GM23338 (cell line): ENCODE measurements around the gene PTH1R.

Experiments used
- CREB1 ChIP-seq: fragments of 250-450 bp; sonication (Bioruptor Pico); IDR thresholded peaks from 2 replicates; pipeline ENCODE4 v1.5.0; 2020; ENCODE audit warnings: low read depth, mild to moderate bottlenecking, moderate library complexity
- NANOG ChIP-seq: IDR thresholded peaks from 2 replicates; pipeline ENCODE4 v1.6.1; 2016; ENCODE audit warnings: antibody characterized with exemption, borderline replicate concordance
- POLR2AphosphoS5 ChIP-seq: IDR thresholded peaks from 2 replicates; pipeline ENCODE4 v1.6.1; 2016; ENCODE audit warnings: antibody characterized with exemption, low read depth
- ZNF331 ChIP-seq: fragments of 250-450 bp; sonication (Bioruptor Pico); IDR thresholded peaks from 2 replicates; pipeline ENCODE4 v1.5.0; 2020; ENCODE audit warnings: low read depth, mild to moderate bottlenecking, moderate library complexity
- TF ChIP-seq, protein P1 (sequence below): IDR thresholded peaks from one replicate; pipeline ENCODE4 v1.6.1; 2018; ENCODE audit warnings: antibody characterized with exemption; ENCODE audit not compliant: unreplicated experiment
- TF ChIP-seq, protein P2 (sequence below), 2 experiments: fragments of 200-600 bp in 1 of 2; sonication (generic) in 1 of 2; conservative IDR thresholded peaks; 2 replicates each; pipeline versions ENCODE4 v1.5.1 to v1.6.1; 2016 to 2017; ENCODE audit warnings: antibody characterized with exemption in 2 of 2, low read depth in 2 of 2, mild to moderate bottlenecking in 2 of 2, moderate library complexity in 1 of 2

- TF ChIP-seq, protein P1, sequence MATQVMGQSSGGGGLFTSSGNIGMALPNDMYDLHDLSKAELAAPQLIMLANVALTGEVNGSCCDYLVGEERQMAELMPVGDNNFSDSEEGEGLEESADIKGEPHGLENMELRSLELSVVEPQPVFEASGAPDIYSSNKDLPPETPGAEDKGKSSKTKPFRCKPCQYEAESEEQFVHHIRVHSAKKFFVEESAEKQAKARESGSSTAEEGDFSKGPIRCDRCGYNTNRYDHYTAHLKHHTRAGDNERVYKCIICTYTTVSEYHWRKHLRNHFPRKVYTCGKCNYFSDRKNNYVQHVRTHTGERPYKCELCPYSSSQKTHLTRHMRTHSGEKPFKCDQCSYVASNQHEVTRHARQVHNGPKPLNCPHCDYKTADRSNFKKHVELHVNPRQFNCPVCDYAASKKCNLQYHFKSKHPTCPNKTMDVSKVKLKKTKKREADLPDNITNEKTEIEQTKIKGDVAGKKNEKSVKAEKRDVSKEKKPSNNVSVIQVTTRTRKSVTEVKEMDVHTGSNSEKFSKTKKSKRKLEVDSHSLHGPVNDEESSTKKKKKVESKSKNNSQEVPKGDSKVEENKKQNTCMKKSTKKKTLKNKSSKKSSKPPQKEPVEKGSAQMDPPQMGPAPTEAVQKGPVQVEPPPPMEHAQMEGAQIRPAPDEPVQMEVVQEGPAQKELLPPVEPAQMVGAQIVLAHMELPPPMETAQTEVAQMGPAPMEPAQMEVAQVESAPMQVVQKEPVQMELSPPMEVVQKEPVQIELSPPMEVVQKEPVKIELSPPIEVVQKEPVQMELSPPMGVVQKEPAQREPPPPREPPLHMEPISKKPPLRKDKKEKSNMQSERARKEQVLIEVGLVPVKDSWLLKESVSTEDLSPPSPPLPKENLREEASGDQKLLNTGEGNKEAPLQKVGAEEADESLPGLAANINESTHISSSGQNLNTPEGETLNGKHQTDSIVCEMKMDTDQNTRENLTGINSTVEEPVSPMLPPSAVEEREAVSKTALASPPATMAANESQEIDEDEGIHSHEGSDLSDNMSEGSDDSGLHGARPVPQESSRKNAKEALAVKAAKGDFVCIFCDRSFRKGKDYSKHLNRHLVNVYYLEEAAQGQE: no peak
- TF ChIP-seq, protein P2, sequence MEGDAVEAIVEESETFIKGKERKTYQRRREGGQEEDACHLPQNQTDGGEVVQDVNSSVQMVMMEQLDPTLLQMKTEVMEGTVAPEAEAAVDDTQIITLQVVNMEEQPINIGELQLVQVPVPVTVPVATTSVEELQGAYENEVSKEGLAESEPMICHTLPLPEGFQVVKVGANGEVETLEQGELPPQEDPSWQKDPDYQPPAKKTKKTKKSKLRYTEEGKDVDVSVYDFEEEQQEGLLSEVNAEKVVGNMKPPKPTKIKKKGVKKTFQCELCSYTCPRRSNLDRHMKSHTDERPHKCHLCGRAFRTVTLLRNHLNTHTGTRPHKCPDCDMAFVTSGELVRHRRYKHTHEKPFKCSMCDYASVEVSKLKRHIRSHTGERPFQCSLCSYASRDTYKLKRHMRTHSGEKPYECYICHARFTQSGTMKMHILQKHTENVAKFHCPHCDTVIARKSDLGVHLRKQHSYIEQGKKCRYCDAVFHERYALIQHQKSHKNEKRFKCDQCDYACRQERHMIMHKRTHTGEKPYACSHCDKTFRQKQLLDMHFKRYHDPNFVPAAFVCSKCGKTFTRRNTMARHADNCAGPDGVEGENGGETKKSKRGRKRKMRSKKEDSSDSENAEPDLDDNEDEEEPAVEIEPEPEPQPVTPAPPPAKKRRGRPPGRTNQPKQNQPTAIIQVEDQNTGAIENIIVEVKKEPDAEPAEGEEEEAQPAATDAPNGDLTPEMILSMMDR (conservative IDR thresholded peaks at IDR 0.05; ENCODE audit: low read depth in 2 of 2): no peak; a peak in 1 of 4 replicates
- no peak for TF ChIP-seq POLR2AphosphoS5
- TF ChIP-seq ZNF331 (CRISPR knock-in tag): no peak
- TF ChIP-seq NANOG: no peak
- TF ChIP-seq CREB1 (CRISPR knock-in tag): no peak
These were observed 32.1 kb upstream of the PTH1R start for GRCh38 chr3:46845397-46845859.
